ENCODE data around the gene DYNC2LI1. TPM values are rescaled to one million over a fixed set of nuclear protein-coding genes. Genes with fewer than 3 reads are reported as not detected.

Gene DYNC2LI1
- total RNA-seq, 3 donors from 2014 or later = 5.0 to 7.5 (median 5.2) TPM

DNA sequence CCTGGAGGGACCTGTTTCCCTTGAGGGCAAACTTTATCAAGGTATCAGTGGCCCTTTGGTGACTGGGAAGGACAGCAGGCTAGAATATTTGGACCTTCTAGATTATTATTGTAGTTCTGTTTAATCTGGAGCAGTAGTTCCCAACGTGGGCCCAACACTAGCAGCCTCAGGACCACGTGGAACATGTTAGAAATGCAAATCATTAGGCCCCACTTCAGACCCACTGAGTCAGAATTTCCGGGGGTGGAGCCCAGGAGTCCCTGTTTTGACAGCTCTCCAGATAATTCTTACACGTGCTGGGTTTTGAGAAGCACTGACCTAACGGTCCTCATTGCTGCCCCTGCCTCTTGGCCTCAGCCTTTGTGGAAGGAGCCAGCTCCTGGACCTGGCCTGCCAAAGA is 25.5 kb upstream of the DYNC2LI1 start:
- H3K4me1 Mint-ChIP-seq (ENCODE audit: low read depth) = no peaks in the 10 kb centered on the region
- H3K36me3 Mint-ChIP-seq (ENCODE audit: insufficient read depth) = peaks cover 1% of the 10 kb centered on the region
- no peaks in the 10 kb centered on the region for H3K9me3 Mint-ChIP-seq
- no peaks in the 10 kb centered on the region for H3K27me3 Mint-ChIP-seq (ENCODE audit: low read depth)
- no peak for DNase-seq
- no peak overlapping the region for H3K4me3 Mint-ChIP-seq
- ATAC-seq = no peak

DNA sequence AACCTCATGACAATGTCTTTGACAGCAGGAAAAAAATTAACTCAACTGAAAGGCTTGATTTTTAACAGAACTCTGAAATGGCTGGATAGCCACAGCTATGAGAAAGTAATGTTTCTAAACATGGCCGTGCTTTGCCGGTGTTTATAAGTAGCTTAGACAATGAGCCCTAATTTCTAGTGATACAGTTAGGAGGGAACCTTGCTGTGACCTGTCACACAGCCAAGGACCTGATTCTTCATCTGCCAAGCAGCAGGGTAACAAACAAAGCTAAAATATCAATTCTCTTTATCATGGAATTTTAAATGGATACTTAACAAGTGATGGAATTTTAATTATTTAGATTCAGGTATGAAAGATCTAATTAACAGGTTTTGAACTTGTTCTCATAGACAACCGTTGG is 24.3 kb upstream of the DYNC2LI1 start:
- H3K4me3 Mint-ChIP-seq = no peak overlapping the region
- H3K9me3 Mint-ChIP-seq = no peaks in the 10 kb centered on the region
- H3K27me3 Mint-ChIP-seq (ENCODE audit: low read depth) = no peaks in the 10 kb centered on the region
- ATAC-seq = no peak
- H3K36me3 Mint-ChIP-seq (ENCODE audit: insufficient read depth) = no peaks in the 10 kb centered on the region
- no peak for DNase-seq
- no peaks in the 10 kb centered on the region for H3K4me1 Mint-ChIP-seq (ENCODE audit: low read depth)

DNA sequence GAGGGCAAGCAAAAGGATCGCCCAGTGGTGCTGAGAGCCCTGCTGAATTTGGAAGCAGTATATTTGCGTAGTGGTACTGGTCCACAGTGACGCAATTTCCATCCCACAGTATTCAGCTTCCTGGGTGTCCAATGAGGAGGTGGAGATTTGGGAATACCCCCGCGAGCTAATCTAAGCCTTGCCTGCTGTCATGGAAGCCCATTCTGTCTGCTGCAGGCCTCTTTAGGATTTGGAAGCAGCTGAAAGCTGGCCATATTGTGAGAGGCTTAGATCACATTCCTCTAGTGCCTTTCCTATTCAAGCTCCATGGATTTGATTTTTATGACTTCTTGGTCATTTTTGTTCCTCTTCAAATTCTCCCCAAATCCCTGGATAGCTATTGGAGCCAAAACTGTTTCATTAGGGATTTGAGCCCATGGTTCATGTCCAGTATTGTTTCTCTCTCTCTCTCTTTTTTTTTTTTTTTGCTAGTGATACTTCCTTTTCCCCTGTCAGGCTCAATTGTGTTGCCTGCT is 22.3 kb upstream of the DYNC2LI1 start:
- no peaks in the 10 kb centered on the region for H3K36me3 Mint-ChIP-seq (ENCODE audit: insufficient read depth)
- H3K4me1 Mint-ChIP-seq (ENCODE audit: low read depth) = no peaks in the 10 kb centered on the region
- DNase-seq (no peak), ATAC-seq (no peak)
- no peaks in the 10 kb centered on the region for H3K9me3 Mint-ChIP-seq
- peaks cover 2% of the 10 kb centered on the region for H3K27me3 Mint-ChIP-seq (ENCODE audit: low read depth)
- H3K4me3 Mint-ChIP-seq = no peak overlapping the region

DNA sequence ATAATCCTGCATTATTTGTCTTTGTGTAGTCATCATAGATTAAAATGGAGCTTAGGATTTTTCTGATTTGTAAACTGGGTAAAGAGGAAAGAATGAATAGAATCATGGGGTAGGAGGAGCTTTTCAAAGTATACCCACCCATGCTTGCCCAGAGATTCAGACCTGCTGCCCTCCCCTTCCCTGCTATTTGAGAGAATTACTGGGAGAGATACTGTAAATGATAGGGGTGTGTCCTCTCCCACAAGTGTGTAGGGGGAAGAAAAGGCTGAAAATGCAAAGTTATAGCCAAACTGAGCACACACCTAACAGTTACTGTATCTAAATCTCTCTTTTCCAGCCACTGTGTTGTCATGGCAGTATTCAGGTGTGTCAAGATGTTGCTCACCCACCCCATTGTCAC is 21.5 kb upstream of the DYNC2LI1 start:
- no peaks in the 10 kb centered on the region for H3K36me3 Mint-ChIP-seq (ENCODE audit: insufficient read depth)
- no peaks in the 10 kb centered on the region for H3K4me1 Mint-ChIP-seq (ENCODE audit: low read depth)
- H3K4me3 Mint-ChIP-seq = no peak overlapping the region
- H3K9me3 Mint-ChIP-seq = no peaks in the 10 kb centered on the region
- no peak for ATAC-seq
- peaks cover 2% of the 10 kb centered on the region for H3K27me3 Mint-ChIP-seq (ENCODE audit: low read depth)
- no peak for DNase-seq

DNA sequence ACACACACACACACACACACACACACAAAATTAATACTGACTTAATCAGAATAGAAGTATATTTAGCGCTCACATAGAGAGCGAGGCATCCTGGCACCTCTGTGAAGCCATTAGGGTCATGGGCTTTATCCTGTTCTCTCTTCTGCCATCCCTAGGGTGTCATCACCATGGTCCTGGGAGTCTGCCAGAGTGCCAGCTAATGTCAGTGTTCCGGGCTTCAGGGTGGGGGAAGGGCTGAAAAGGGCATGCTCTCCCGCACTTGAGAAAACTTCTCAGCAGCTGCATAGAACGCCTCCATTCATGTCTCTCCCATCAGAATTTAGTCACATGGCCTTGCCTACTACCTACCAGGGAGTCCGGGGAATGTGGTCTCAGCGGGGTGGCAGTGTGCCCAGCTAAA is 19.7 kb upstream of the DYNC2LI1 start:
- no peak for DNase-seq
- no peak for ATAC-seq
- no peaks in the 10 kb centered on the region for H3K4me1 Mint-ChIP-seq (ENCODE audit: low read depth)
- no peak overlapping the region for H3K4me3 Mint-ChIP-seq
- H3K27me3 Mint-ChIP-seq (ENCODE audit: low read depth) = peaks cover 2% of the 10 kb centered on the region
- H3K36me3 Mint-ChIP-seq (ENCODE audit: insufficient read depth) = no peaks in the 10 kb centered on the region
- H3K9me3 Mint-ChIP-seq = no peaks in the 10 kb centered on the region

DNA sequence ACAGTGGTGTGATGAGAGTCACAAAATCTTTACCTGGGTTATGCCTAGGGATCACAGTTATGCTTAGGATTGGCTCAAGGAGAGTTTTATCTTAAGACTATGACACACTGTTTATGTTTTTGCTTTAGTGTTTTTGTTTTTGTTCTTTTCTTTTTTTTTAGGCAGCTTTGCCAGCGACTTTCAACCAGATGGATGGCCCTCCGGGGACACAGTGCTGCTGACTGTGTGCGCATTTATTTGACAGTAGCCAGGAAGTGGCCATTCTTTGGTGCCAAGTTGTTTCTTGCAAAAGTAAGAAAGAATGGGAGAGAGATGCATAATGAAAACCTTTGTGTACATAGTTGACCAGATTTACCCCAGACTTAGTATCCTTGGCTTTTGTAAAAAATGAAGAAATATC is 15.1 kb upstream of the DYNC2LI1 start:
- DNase-seq = no peak
- no peak for ATAC-seq
- no peaks in the 10 kb centered on the region for H3K9me3 Mint-ChIP-seq
- peaks cover 2% of the 10 kb centered on the region for H3K27me3 Mint-ChIP-seq (ENCODE audit: low read depth)
- H3K4me3 Mint-ChIP-seq = no peak overlapping the region
- H3K4me1 Mint-ChIP-seq (ENCODE audit: low read depth) = no peaks in the 10 kb centered on the region
- H3K36me3 Mint-ChIP-seq (ENCODE audit: insufficient read depth) = no peaks in the 10 kb centered on the region

DNA sequence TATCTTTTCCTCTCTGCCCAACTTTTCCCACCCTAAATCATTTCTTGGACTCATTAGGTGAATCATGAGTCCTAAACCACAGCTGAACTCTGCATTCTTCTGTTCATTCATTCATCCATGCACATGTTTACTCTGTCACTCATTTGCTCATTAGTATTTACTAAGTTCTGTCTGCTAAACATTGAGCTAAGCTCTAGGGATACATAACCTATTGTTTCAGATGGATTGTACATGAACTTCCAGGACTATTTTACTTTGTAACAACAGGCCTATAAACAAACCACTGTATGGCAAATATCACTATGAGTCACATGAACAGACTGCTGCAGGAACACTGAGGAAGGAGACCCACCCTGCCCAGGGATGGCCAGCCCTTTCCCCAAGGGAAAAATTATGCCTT is 14.6 kb upstream of the DYNC2LI1 start:
- ATAC-seq = no peak
- Mint-ChIP-seq H3K36me3 (ENCODE audit: insufficient read depth) (no peaks in the 10 kb centered on the region), H3K27me3 (ENCODE audit: low read depth) (peaks cover 2% of the 10 kb centered on the region), H3K4me3 (no peak overlapping the region), H3K9me3 (no peaks in the 10 kb centered on the region), H3K4me1 (ENCODE audit: low read depth) (no peaks in the 10 kb centered on the region)
- DNase-seq = no peak

DNA sequence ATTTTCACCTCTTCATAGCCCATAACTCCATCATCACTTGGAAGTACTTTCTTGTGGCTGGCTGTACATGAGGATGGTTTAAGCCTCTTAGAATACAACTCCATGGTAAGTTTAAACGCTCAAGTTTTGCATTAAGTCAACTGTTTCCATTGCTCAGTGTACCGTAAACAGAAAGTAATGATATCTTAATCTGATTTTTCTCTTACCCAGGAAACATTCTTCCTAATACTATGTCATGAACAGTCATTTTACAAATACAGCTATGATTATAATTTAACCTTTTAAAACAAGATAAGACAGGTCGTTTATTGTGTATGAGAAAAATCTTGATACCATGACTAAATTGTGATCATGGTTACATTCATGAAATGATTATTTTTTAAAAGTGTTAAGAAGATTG is 11.6 kb upstream of the DYNC2LI1 start:
- ATAC-seq = peak; percentile 67 to 71
- peaks cover 3% of the 10 kb centered on the region for H3K4me1 Mint-ChIP-seq (ENCODE audit: low read depth)

DNA sequence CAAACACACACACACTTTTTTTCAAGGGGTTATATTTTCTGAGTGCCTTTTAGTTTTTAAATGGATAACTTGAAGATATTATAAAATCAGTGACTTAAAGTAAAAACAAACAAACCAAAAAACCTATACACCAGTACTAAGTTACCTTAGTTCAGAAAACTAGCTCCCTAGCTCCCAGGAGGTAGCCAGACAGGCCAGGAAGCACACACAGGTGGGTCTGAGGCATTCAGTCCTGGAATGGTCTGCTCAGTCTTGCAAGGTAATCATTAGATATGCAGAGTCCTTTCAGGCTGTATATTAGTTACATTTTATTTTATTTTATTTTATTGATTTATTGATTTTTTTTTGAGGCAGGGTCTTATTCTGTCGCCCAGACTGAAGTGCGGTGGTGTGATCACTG is 10.7 kb upstream of the DYNC2LI1 start:
- H3K4me1 Mint-ChIP-seq (ENCODE audit: low read depth) = peaks cover 3% of the 10 kb centered on the region
- no peaks in the 10 kb centered on the region for H3K36me3 Mint-ChIP-seq (ENCODE audit: insufficient read depth)
- no peak overlapping the region for H3K4me3 Mint-ChIP-seq
- H3K27me3 Mint-ChIP-seq (ENCODE audit: low read depth) = no peaks in the 10 kb centered on the region
- no peaks in the 10 kb centered on the region for H3K9me3 Mint-ChIP-seq
- DNase-seq (no peak), ATAC-seq (no peak)

More for the DNA sequence above, 11.6 kb upstream of the DYNC2LI1 start:
- no peak for DNase-seq
- H3K27me3 Mint-ChIP-seq (ENCODE audit: low read depth) = no peaks in the 10 kb centered on the region
- no peaks in the 10 kb centered on the region for H3K36me3 Mint-ChIP-seq (ENCODE audit: insufficient read depth)
- no peaks in the 10 kb centered on the region for H3K9me3 Mint-ChIP-seq
- H3K4me3 Mint-ChIP-seq = no peak overlapping the region

DNA sequence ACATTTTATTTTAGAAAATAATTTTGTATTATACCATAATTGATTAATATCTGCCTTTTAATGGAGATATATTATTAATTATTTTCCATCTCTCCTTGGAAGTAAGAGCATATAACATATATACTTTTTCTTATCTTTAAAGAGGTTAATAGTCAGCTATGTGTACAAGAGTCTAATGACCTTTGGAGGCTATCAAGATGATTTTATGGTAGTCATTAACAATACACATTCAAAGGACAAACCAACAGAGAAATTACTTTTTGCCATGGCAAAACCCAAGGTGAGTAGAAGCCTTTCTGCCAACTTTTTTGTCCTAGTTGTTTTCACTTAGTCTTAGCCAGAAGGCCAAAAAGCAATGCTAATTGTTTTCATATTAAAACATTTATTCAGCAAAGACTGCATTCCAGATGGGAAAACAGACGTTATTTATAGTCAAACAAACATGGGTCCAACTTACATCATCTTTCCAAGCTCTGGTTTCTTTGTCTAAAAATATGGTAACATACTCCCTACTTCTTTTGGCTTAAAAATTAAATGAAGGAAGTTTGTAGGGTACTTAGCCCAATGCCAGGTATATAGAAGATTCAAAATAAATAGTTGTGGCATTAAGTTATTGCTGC is 9.6 kb upstream of the DYNC2LI1 start:
- ATAC-seq (no peak), DNase-seq (no peak)
- Mint-ChIP-seq H3K4me1 (ENCODE audit: low read depth) (peaks cover 3% of the 10 kb centered on the region), H3K36me3 (ENCODE audit: insufficient read depth) (no peaks in the 10 kb centered on the region), H3K9me3 (no peaks in the 10 kb centered on the region), H3K4me3 (no peak overlapping the region), H3K27me3 (ENCODE audit: low read depth) (no peaks in the 10 kb centered on the region)

DNA sequence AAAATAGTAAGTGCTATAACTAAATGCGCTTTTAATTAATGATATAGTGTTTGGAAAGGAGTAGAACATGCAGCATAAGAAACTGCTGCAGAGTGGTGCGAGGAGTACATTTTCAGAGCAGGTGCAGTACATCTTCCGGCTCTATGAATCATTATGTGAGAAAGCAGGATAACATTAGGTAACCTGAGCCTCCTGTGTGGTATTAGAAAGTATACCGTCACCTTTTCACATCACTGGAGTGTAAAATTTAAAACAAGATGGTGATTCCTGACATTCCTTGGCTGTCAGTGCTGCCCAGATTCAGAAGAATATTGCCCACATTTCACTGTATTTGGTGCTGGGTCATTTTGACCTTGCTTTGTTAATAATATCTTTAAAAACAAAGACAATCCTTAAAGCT is 7.8 kb upstream of the DYNC2LI1 start:
- Mint-ChIP-seq H3K4me1 (ENCODE audit: low read depth) (peaks cover 3% of the 10 kb centered on the region), H3K4me3 (no peak overlapping the region), H3K9me3 (no peaks in the 10 kb centered on the region), H3K36me3 (ENCODE audit: insufficient read depth) (no peaks in the 10 kb centered on the region), H3K27me3 (ENCODE audit: low read depth) (no peaks in the 10 kb centered on the region)
- no peak for ATAC-seq
- DNase-seq = no peak

DNA sequence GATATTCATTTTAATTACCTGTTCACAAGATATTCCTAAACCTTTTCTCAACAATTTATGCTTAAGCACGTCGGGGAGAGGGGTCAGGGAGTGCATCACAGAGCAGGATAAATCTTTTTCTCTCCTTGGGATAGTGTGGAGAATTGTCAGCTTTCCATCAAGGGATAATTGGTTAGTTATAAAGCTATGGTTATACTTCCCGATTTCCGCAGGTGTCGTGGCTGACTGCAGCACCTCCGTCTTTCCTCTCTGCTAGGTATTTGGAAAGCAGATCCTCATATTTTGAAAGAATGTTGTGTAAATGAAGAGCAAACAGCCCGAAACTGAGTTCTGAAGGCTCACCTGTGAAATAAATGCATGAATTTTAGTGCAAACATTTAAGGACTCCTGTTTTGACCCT is 778 bp downstream of the DYNC2LI1 start:
- H3K9me3 Mint-ChIP-seq = no peaks in the 10 kb centered on the region
- ATAC-seq = no peak

DNA sequence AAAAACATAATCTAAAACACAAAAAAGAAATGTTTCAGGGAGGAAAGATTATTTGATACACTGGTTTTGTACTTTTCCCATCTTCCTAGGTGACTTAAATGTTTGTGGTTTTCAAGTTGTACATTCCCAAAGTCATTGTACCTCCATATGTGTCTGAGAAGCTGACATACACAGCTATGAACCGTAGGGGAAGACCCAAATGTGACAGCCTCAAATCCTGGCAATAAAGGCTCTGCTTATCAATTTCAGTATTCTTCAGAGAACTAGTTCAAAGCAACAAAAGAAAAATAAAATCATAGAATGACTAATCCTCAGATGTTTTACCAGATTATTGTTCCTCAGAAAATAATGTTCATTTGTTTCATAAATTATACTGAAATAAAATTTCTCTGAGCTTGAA is 2.5 kb downstream of the DYNC2LI1 start:
- peak; percentile 27 to 44 for ATAC-seq

More for the DNA sequence above, 778 bp downstream of the DYNC2LI1 start:
- Mint-ChIP-seq H3K4me3 (peak overlapping the region; percentile 98), H3K4me1 (ENCODE audit: low read depth) (peaks cover 16% of the 10 kb centered on the region), H3K36me3 (ENCODE audit: insufficient read depth) (peaks cover 4% of the 10 kb centered on the region), H3K27me3 (ENCODE audit: low read depth) (no peaks in the 10 kb centered on the region)
- DNase-seq = no peak

DNA sequence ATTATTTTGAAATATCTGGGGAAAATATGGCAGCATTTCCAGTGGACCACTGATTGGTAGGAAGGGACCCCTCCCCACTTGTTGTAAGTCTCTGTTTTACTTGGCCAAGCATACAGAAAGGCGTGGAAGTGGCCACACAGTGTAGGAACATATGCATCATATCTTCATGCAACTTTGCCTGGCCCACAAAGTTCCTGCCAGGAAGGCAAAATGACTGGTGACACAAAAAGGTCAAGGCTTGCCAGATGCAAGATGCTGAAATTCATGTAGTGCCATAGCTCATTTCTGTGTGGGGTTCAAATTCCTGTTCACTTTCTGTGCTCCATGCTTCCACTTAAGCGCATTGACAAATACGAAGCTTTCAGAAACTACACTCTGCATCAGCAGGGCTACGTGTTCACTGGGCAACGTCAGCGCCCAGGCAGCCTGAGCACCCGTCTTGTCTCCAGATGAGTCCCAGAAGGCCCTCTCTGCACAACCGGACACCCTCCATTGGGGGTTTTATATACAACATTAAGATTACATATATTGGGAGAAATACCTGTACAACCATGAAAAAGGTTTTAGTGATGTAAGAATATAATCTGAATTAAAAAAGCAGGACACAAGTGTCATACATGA is 3.6 kb downstream of the DYNC2LI1 start:
- Mint-ChIP-seq H3K9me3 (no peaks in the 10 kb centered on the region), H3K27me3 (ENCODE audit: low read depth) (no peaks in the 10 kb centered on the region), H3K4me3 (no peak overlapping the region), H3K36me3 (ENCODE audit: insufficient read depth) (peaks cover 15% of the 10 kb centered on the region), H3K4me1 (ENCODE audit: low read depth) (peaks cover 16% of the 10 kb centered on the region)
- DNase-seq (no peak), ATAC-seq (no peak)

More for the DNA sequence above, 2.5 kb downstream of the DYNC2LI1 start:
- no peaks in the 10 kb centered on the region for H3K27me3 Mint-ChIP-seq (ENCODE audit: low read depth)
- no peaks in the 10 kb centered on the region for H3K9me3 Mint-ChIP-seq
- DNase-seq = no peak
- peaks cover 13% of the 10 kb centered on the region for H3K36me3 Mint-ChIP-seq (ENCODE audit: insufficient read depth)
- peaks cover 16% of the 10 kb centered on the region for H3K4me1 Mint-ChIP-seq (ENCODE audit: low read depth)
- H3K4me3 Mint-ChIP-seq = no peak overlapping the region

DNA sequence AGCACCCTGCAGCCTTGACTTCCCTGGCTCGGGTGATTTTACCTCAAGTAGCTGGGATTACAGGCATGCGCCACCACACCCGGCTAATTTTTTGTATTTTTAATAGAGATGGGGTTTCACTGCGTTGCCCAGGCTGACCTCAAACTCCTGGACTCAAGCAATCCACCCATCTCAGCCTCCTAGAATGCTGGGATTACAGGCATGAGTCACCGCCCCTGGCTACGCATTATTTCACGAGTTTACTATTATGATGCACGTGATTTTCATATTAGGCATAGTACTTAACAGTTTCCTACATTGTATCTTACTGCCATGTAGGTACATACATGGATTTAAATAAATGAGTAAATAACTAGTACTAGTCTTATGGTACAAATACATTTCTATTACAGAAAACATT is 4.4 kb downstream of the DYNC2LI1 start:
- ATAC-seq (no peak), DNase-seq (no peak)
- Mint-ChIP-seq H3K27me3 (ENCODE audit: low read depth) (no peaks in the 10 kb centered on the region), H3K9me3 (no peaks in the 10 kb centered on the region), H3K36me3 (ENCODE audit: insufficient read depth) (peaks cover 15% of the 10 kb centered on the region), H3K4me3 (no peak overlapping the region), H3K4me1 (ENCODE audit: low read depth) (peaks cover 15% of the 10 kb centered on the region)

All from activated T-cell treated with anti-CD3 and anti-CD28 coated beads, Interleukin-2, amount 50 U/mL, for 4 hours (primary cell).